Islet of Langerhans (tissue), 1 donor: ENCODE measurements around the gene CFL2.
"Not testable (repeated sequence)": the region's sequence is repeated elsewhere in the genome, so short reads cannot be mapped to it uniquely, and the experiment has no call there.

ENCODE experiments used
- FAIRE-seq: peaks from one replicate; lab custom pipeline; 2011; peaks lifted over from hg19 to GRCh38; lab: Jason Lieb, UNC

CFL2 gene

DNA sequence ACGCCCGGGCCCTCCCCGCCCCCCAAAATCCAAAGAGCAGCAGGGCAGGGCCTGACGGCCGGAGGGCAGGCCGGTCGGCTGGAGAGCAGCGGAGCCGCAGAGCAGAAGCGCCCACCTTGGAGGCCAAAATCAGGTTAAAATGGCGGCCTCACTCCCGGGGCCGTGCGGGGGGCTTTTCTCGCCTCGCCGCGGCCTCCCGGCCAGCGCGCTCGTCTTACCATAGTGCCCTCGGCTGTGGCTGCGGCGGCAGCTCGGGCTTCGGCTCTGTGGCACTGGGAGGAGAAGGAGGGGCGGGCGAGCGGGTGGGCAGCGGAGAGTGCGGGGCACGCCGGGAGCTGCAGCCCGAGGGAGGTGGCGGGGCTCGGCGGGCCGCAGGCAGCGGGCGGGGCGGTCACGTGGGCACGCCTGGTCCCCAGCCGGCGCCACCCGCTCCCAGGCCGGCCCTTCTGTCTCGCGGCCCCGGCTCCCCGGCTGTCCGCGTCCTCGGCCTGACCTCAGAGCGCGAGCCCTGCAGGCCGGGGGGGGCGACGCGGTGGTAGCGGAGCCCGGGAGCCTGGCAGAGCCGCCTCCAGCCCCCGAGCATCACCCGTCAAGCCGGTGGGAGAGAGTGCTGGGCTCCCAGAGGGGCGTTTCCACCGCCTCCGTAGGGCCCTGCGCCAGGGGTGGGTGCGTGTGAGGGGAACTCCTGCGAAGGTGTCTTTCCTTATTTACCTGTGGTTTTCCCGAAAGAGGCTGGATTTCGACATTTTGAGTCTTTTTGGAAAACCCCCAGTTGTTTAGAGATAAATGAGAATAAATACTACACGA lies at the start of gene CFL2:
Gene CFL2, minus strand, starts transcription at position 274 of the 807 bp plus-strand sequence. Its CDS starts 53 bp downstream, at position 221.
- FAIRE-seq: no peak

DNA sequence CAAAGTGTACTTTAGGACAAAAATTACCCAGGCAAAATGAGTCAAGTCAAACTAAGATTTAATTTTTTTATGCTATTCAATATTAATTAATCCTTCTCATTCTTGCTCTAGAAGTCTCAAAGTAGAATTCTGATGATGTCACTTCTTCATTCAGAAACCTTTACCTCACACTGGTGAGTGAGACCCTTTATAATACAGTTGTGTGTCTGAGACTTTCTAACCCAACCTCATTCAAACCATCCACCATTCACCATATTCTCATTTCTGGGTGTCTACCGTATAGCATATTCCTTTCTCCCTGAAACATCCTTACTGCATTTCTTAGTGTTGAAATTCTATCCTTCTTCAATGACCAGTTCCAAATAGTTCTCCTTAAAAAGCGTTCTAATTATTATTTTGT lies 40.8 kb upstream of the CFL2 start:
- no peak for FAIRE-seq

DNA sequence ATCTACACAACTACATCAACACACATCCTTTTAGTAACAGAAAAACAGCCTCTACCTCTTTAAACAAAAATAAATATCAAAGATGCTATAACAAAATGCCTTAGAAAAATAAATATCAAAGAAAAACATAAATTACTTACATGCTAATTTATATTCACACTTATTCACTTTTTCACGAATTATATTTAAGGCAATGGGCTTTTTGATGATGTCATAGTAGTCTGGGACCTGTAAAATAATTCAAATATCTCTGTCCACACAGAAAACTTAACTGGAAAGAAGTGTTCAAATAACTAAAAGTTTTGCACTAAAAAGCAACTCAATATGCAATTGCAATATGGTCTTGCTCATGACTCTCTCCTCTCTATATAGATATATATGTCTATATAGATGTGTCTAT lies 40.3 kb upstream of the CFL2 start:
- FAIRE-seq: no peak

DNA sequence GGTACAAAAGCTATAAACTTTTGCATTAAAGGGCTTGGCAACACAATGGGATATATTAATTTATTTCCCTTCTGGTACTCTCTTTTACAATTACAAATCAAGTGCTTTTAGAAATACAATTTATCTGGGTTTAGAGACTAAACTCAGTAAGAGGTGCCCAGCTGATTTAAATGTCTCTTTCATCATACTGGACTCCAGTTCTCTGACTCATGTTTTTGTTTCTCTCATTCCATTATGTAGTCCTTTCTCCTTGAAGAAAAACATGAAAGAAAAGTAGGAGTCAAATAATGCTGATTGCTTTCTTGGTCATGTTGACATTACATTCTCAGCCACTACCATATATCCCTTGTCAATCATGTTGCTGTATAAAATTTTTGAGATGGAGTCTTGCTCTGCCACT lies 36.3 kb upstream of the CFL2 start:
- no peak for FAIRE-seq

DNA sequence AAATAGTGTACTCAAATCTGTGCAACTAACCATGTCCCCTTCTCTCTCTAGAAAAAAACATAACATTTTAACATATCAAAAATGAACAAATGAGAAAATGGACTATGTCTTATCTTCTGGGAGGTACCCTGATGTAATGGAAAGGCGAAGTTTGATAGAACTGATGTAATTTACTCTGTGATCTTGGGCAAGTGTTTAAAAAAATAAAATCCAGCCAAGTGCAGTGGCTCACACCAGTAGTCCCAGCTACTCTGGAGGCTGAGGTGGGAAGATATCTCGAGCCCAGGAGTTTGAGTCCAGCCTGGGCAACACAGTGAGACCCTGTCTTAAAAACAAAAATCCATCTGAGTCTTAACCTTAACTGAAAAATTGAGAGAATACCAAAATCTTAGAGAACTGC lies 35.8 kb upstream of the CFL2 start:
- no peak for FAIRE-seq

DNA sequence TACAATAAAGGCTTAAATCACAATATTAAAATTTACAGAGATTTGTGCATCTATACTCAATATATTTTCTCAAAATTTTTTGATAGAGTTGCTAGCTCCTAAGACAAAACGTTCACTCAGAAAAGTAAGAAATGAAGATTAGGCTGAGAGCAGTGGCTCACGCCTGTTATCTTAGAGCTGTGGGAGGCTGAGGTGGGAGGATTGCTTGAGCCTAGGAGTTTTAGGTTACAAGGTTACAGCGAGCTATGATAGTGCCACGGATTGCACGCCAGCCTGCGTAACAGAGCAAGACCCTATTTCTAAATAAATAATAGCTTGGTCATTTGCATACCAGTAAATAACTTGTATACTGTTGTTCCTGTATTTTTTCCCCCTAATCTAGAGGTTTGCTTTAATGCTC lies 35.0 kb upstream of the CFL2 start:
- no peak for FAIRE-seq

DNA sequence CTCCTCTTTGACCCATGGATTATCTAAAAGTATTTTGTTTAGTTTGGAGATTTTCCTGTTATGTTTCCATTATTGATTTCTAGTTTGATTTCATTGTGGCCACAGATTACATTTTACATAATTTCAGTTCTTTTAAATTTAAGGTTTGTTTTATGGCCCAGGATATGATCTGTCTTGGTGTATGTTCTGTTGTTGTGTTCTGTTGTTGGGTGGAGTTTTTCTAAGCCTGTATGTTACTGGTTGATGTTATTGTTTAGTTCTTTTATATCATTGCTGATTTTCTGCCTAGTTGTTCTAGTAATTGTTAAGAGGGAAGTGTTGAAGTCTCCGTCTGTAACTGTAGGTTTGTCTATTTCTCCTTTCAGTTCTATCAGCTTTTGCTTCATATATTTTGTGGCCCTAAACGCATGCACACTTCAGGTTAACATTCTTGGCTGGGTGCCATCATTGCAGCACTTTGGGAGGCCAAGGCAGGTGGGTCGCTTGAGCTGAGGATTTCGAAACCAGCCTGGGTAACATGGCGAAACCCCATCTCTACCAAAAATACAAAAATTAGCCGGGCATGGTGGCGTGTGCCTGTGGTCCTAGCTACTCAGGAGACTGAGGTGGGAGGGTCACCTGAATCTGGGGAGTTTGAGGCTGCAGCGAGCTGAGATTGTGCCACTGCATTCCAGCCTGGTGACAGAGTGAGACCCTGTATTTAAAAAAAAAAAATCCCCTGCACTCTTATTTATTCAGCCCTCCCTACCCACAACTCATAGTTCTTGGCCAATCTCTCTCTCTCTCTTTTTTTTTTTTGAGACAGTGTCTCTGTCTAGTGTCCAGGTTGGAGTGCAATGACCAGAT lies 28.1 kb upstream of the CFL2 start:
- no peak for FAIRE-seq

DNA sequence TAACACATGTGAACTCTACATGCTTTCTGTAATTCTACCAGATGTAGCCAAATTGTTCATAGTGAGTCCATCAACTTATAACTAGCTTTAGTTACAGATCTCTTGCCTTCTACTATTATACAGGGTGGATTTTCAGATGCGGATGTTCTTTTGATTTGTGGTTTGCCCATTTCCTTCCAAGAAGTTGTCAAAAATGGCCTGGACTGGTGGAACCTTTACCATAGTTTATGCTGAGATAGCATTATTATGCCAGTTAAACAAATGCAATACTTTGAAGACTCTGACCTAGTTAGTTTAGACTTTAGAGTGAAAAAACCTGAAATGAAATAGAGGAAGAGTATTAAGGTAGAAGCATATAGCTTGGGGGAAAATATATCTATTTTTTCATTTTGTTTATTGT lies 27.4 kb upstream of the CFL2 start:
- no peak for FAIRE-seq

DNA sequence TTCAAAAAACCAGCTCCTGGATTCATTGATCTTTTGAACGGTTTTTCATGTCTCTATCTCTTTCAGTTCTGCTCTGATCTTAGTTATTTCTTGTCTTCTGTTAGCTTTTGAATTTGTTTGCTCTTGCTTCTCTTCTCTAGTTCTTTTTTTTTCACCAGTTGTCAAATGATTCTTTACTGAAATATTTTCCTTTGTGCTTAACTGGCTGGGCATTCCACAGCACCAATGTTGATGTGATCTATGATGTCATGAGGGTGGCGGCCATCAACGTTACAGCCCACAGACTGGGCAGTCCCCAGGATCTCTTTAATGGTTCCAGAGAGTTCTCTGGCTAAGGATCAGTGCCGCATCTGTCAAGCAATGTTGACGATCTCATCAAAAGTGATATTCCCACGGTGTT lies 25.7 kb upstream of the CFL2 start:
- not testable (repeated sequence) for FAIRE-seq

DNA sequence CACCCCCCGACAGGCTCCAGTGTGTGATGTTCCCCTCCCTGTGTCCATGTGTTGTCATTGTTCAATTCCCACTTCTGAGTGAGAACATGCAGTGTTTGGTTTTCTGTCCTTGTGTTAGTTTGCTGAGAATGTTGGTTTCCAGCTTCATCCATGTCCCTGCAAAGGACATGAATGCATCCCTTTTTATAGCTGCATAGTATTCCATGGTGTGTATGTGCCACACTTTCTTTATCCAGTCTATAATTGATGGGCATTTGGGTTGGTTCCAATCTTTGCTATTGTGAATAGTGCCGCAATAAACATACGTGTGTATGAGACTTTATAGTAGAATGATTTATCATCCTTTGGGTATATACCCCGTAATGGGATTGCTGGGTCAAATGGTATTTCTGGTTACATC lies 22.7 kb upstream of the CFL2 start:
- FAIRE-seq: not testable (repeated sequence)

DNA sequence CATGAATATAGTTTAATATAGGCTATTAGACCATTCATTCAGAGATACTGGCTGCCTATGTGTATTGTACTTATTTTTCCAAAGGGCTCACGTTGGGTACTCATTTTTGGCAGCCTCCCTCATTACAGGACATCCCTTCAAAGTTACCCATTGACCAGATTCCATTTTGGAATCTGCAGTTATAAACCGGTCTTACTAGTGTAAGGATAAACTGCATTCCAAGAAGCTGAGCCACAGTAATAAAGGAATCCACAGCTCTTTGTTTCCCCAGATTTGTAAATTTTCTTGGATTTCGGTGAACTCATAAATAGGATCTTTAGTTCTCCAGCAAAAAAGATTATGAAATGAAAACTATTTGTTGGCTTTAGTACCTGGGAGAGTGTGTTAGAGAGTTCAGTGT lies 18.9 kb upstream of the CFL2 start:
- no peak for FAIRE-seq

DNA sequence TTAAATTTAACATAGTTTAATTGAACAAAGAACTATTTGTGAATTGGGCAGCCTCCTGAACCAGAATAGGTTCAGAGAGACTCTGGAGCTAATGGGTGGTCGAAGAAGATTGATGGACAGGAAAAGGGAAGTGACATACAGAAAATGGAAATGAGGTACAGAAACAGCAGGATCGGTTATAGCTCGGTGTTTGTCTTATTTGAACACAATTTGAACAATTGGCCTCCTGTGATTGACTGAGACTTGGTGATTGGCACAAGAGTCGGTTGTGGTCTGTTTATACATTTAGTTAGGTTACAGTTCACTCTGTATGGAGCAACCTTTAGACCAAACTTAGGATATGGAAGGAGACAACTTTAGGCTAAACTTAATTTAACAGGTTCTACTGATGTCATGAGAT lies 18.4 kb upstream of the CFL2 start:
- FAIRE-seq: no peak

DNA sequence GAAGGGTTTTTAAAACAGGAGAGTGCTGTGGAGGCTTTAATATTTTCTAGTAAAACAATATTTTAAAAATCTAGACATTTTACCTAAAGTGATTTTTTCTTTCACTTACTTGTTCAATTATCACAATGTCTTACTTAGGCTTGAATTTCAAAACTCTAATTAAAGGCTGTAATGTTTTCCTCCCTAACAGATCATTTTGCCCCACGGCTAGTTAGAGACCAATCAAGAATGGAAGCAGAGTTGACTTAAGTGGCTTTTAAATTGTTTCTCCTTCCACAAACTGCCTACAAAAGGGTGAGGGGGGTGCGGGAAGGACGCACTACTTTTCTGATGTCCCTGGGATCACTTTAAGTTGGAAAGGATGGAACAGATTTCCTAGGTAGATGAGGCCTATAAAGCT lies 9.5 kb upstream of the CFL2 start:
- no peak for FAIRE-seq

DNA sequence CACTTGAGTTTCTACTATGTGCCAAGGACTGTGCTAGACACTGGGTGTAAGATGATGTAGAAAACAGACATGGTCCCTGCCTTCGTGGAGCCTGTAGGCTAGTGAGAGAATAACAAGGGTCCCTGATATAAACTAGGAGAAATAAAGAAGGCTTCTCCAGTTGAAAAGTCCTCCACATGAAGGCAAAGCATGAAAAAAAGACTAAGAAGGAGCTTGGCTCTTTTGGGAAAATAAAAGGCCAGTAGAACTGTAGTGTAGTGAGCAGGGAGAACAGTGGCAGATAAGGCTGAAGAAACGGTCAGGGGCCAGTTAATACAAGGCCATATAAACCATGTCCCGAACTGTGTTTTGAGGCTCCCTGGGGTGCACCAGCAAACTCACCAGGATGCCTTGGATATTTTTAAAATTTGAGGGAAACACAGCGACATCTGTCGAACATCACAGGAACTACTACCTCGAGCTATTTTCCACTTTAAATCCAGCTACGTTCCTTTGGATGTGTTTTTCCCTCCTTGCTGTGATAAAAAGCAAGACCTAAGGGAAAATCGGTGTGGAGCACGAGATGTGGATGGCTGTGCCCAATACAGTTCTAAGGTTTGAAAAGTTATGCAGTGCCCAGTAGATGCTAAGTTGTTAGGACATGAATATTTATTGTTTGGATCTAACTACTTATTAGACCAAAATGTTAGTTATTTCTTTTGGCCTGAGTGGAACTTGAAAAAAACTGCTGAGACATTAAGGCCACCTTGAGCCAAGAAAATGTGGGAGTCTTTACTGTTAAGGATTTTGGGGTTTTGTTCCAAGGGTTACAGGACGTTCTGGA lies 8.5 kb upstream of the CFL2 start:
- FAIRE-seq: peak; percentile 86

DNA sequence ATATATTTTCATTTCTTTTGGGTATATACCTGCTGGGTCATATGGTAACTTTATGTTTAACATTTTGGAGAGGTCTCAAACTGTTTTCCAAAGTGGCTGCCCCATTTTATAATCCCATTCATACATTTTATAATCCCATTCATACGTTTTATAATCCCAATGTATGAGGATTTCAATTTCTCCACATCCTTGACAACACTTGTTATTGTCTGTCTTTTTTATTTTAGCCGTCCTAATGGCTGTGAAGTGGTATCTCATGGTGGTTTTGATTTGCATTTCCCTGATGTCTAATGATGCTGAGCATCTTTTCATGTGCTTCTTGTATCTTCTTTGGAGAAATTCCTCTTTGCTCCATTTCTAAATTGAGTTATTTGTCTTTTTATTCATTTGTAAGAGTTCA lies 6.7 kb upstream of the CFL2 start:
- FAIRE-seq: no peak

DNA sequence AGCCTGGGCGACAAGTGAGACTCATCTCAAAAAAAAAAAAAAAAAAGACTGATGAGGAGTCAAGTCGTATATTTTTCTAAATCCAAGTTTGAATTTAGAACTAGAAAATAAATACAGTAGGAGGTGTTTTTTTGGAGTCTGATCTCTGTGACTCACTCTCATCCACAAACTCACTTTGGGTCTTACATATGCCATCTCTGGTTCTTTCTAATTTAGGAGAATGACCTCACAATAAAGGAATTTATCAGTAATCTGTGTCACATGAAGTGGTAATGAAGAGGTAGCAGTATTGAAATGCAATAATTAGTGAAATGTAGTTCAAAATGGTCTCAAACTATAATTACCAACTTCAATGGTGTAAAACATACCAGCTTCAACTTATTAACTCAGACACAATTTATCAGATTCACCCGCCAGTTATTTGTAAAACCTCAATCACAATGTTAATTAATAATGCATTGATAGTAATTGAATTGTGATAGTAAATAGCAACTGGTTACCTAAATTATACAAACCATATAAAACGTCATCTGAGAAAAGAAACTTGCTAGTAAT lies 4.4 kb upstream of the CFL2 start:
- no peak for FAIRE-seq

DNA sequence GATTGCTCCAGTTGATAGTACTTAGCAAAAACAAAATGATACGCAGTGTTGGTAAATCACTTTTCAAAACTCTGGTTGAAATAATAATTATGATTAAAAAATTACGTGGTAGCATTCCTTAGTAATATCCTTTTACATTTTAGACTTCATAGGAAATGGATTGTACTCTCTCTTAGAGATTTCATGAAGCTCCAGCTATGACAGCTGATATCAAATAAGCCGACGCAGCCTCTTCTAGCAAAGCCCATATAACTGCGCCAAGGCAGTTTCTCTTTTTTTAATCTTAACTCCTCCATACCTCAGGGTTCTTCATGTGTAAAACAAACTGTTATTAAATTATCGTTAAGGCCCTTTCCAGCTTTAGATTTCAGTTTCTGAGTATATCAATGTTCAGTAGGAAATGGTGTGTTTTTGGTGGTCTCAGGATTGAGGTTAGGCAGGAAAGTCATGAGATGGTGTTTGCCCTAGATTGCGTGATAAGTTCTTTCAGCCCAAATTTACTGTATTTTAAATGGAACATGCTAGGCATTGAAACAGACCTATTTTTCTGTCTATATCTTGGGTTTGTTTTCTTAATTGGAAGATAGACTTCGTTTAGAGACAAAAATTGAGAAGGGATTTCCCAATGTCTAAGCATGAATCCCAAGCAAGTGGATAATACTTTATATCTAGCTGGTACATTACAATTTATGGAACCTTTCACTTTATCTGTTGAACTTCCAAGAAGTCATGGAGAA lies 902 bp upstream of the CFL2 start:
- no peak for FAIRE-seq

DNA sequence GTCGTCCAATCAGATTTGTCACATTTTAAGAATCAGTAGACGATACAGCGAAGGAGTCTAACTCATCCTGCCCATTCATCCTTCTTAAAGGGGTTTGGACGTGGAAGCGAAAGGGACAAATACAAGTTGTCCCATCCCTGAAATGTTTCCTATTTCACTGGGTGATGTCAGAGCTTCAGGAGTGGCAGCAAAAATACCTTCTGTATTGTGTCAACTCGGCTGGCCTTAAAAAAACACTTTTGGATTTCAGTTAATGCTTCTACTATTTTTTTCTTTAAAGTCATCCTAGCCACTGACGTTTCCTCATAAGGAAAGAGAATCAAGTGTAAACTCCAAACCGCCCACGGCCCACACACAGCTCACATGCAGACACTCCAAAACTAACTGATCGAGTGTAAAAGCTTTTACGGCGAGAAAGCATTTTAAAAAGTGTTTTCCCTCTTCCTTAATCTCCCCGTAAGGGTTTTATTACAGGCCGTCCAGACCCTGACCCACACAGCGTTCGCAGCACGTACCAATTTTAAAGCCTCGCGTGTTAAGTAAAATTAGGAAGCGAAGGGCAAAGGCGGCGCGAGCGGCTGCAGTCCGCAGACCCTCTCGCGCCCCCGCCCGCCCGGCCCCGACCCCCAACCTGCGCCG lies 593 bp downstream of the CFL2 start:
- FAIRE-seq: peak; percentile 53

DNA sequence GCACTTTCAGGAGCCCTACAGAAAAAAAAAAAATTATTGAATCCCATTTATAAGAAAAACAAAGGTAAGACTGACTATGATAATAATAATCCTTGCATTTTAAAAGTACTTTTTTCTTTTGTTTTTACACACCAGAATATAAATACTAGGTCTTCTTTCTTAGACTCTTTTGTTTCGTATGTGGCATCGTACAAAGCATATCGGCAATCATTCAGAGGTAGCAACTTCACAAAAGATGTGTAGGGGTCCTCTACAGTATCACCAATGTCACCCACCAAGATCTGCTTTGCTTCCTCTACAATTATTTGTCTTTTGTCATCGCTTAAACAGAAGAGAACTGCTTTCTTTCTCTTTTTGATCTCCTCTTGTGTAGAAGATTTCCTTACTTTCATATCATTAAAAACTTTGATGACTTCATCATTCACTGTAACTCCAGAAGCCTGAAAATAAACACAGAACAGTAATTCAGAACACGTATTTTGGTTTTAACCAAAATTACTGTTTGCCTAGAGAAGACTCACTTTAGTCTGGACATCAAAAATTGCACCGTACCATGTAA lies 1.2 kb downstream of the CFL2 start:
- no peak for FAIRE-seq

DNA sequence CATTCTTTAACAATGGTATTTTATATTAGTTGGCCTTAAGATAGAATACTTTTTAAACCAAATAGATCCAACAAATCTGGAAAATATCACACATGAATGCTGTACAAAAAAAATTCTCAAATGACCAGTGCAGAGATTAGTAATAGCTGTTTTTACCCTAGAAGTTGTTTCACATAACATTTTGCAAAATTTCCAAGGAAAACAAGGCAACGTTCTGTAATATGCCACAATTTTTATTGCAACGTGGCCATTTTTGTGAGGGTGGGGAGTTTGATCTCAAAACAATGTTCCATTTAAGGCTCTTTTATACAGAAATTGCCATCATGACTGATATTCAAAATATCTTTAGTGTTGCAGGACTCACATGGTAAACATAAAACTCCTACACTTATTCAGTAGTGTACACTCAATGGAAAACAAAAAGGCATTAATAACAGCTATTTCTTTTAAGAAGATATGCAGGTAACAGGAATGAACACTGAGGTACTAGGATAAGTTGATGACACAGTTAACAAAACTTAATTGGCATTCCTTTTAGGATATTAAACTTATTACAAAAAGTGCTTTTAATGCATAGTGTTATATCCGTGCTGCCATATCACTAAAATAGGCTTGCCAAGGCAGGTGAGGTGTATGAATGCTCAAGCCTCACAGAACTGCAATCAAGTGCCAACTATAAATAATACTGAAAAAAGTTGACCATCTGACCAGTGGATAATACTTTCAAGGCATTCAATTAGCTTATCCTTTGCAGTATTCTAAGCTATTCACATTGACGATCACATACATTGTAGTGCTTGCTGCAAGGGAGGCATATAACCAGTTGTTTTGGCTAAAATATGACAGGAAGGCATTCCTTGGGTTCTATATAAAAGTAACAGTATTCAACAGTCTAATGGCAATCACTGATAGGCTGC lies 2.3 kb downstream of the CFL2 start:
- FAIRE-seq: no peak
